H9 (cell line): ENCODE data around the gene SYK. TPM values are rescaled to one million over a fixed set of nuclear protein-coding genes. Genes with fewer than 3 reads are reported as not detected.

Experiments used
- DNase-seq: peaks from one replicate; pipeline ENCODE4 v3.0.0-alpha.2; 2017
- H2AFZ ChIP-seq: one replicate; pipeline ENCODE4 v1.6.1; 2013; ENCODE audit warnings: mild to moderate bottlenecking, low read length, control low read depth, moderate library complexity
- H2AK5ac ChIP-seq: 2 replicates; pipeline ENCODE4 v1.6.1; 2013; ENCODE audit warnings: low read length, control low read depth, mixed read lengths; ENCODE audit not compliant: insufficient read length
- H2BK120ac ChIP-seq: one replicate; pipeline ENCODE4 v1.6.1; 2013; ENCODE audit warnings: low read depth, mild to moderate bottlenecking, low read length, control low read depth, inconsistent platforms; ENCODE audit not compliant: poor library complexity, severe bottlenecking
- H2BK12ac ChIP-seq: 2 replicates; pipeline ENCODE4 v1.6.1; 2013; ENCODE audit warnings: low read length, control low read depth, mixed read lengths, low read depth; ENCODE audit not compliant: insufficient read length
- H2BK15ac ChIP-seq: 2 replicates; pipeline ENCODE4 v1.6.1; 2013; ENCODE audit warnings: low read depth, low read length, control low read depth
- H2BK20ac ChIP-seq: one replicate; pipeline ENCODE4 v1.6.1; 2013; ENCODE audit warnings: low read depth, mild to moderate bottlenecking, low read length, control low read depth, inconsistent platforms; ENCODE audit not compliant: poor library complexity, severe bottlenecking
- H2BK5ac ChIP-seq: 2 replicates; pipeline ENCODE4 v1.6.1; 2013; ENCODE audit warnings: low read length, control low read depth, mixed read lengths; ENCODE audit not compliant: insufficient read length
- H3K14ac ChIP-seq: 2 replicates; pipeline ENCODE4 v1.6.1; 2013; ENCODE audit warnings: low read length, control low read depth; ENCODE audit not compliant: insufficient read depth
- H3K18ac ChIP-seq: 2 replicates; pipeline ENCODE4 v1.6.1; 2013; ENCODE audit warnings: low read depth, mild to moderate bottlenecking, mixed read lengths, low read length, control low read depth; ENCODE audit not compliant: insufficient read length
- H3K23ac ChIP-seq: 2 replicates; pipeline ENCODE4 v1.6.1; 2013; ENCODE audit warnings: low read length, control low read depth, mixed read lengths, low read depth; ENCODE audit not compliant: insufficient read length
- H3K23me2 ChIP-seq: 2 replicates; pipeline ENCODE4 v1.6.1; 2013; ENCODE audit warnings: low read depth, mild to moderate bottlenecking, mixed read lengths, low read length, control low read depth; ENCODE audit not compliant: insufficient read length, poor library complexity, severe bottlenecking
- H3K27ac ChIP-seq: 2 replicates; pipeline ENCODE4 v1.5.1; 2013; ENCODE audit warnings: low read length, control low read depth, mixed read lengths, low read depth; ENCODE audit not compliant: insufficient read length
- H3K27me3 ChIP-seq: 2 replicates; pipeline ENCODE4 v1.6.1; 2013; ENCODE audit warnings: low read length, control low read depth, inconsistent platforms; ENCODE audit not compliant: insufficient read depth
- H3K4ac ChIP-seq: 2 replicates; pipeline ENCODE4 v1.6.1; 2013; ENCODE audit warnings: low read depth, mild to moderate bottlenecking, control low read depth, inconsistent platforms, low read length, moderate library complexity
- H3K4me1 ChIP-seq: 2 replicates; pipeline ENCODE4 v1.6.1; 2013; ENCODE audit warnings: low read length, control low read depth, inconsistent platforms; ENCODE audit not compliant: insufficient read depth
- H3K4me2 ChIP-seq: 2 replicates; pipeline ENCODE4 v1.6.1; 2013; ENCODE audit warnings: low read length, control low read depth, mixed read lengths; ENCODE audit not compliant: insufficient read length, insufficient read depth
- H3K56ac ChIP-seq: 2 replicates; pipeline ENCODE4 v1.6.1; 2013; ENCODE audit warnings: low read depth, mild to moderate bottlenecking, mixed read lengths, low read length, control low read depth; ENCODE audit not compliant: insufficient read length
- H3K79me1 ChIP-seq: 2 replicates; pipeline ENCODE4 v1.6.1; 2013; ENCODE audit warnings: low read depth, mild to moderate bottlenecking, moderate library complexity, low read length, control low read depth, inconsistent platforms; ENCODE audit not compliant: insufficient read depth, poor library complexity, severe bottlenecking
- H3K79me2 ChIP-seq: 2 replicates; pipeline ENCODE4 v1.6.1; 2013; ENCODE audit warnings: low read length, control low read depth, inconsistent platforms; ENCODE audit not compliant: insufficient read depth
- H3K9ac ChIP-seq: 2 replicates; pipeline ENCODE4 v1.6.1; 2013; ENCODE audit warnings: low read length, control low read depth, mixed read lengths; ENCODE audit not compliant: insufficient read length; ENCODE audit errors: extremely low read depth
- H3K9me3 ChIP-seq: one replicate; pipeline ENCODE4 v1.6.1; 2013; ENCODE audit warnings: low read depth, low read length, inconsistent platforms; ENCODE audit not compliant: control insufficient read depth
- H3T11ph ChIP-seq: one replicate; pipeline ENCODE4 v1.6.1; 2013; ENCODE audit warnings: mild to moderate bottlenecking, low read length, control low read depth, inconsistent platforms
- H4K20me1 ChIP-seq: one replicate; pipeline ENCODE4 v1.6.1; 2013; ENCODE audit not compliant: control insufficient read depth, insufficient read length, insufficient read depth
- H4K5ac ChIP-seq: 2 replicates; pipeline ENCODE4 v1.6.1; 2013; ENCODE audit warnings: low read depth, mild to moderate bottlenecking, mixed read lengths, low read length, control low read depth; ENCODE audit not compliant: insufficient read length
- H4K8ac ChIP-seq: replicated peaks from 2 replicates; pipeline ENCODE4 v1.6.1; 2013; ENCODE audit warnings: low read length, control low read depth, mixed read lengths, low read depth; ENCODE audit not compliant: insufficient read length
- H4K91ac ChIP-seq: 2 replicates; pipeline ENCODE4 v1.6.1; 2013; ENCODE audit warnings: low read depth, mild to moderate bottlenecking, moderate library complexity, mixed read lengths, low read length, control low read depth; ENCODE audit not compliant: insufficient read length
- H3K27ac Mint-ChIP-seq, 3 experiments: 2 replicates in 2 of 3; 3 replicates in 1 of 3; pipeline ENCODE4 v1.8.0; 2020 to 2021; ENCODE audit warnings: mixed read lengths in 3 of 3, mild to moderate bottlenecking in 1 of 3, moderate library complexity in 1 of 3
- H3K27me3 Mint-ChIP-seq: 2 replicates; pipeline ENCODE4 v1.8.0; 2021; ENCODE audit warnings: low read depth, mild to moderate bottlenecking, moderate library complexity, mixed read lengths
- H3K36me3 Mint-ChIP-seq, 3 experiments: 2 replicates in 2 of 3; 3 replicates in 1 of 3; pipeline ENCODE4 v1.8.0; 2020 to 2021; ENCODE audit warnings: low read depth in 3 of 3, mixed read lengths in 3 of 3; ENCODE audit not compliant: insufficient read depth in 1 of 3
- H3K4me1 Mint-ChIP-seq, 2 experiments: 2 replicates each; pipeline ENCODE4 v1.8.0; 2020; ENCODE audit warnings: mixed read lengths in 2 of 2
- H3K4me3 Mint-ChIP-seq, 2 experiments: 2 replicates in 1 of 2; 3 replicates in 1 of 2; pipeline ENCODE4 v1.8.0; 2020 to 2021; ENCODE audit warnings: mild to moderate bottlenecking in 2 of 2, mixed read lengths in 2 of 2, moderate library complexity in 1 of 2
- H3K9me3 Mint-ChIP-seq, 2 experiments: 2 replicates in 1 of 2; 3 replicates in 1 of 2; pipeline ENCODE4 v1.8.0; 2020; ENCODE audit warnings: mild to moderate bottlenecking in 2 of 2, mixed read lengths in 2 of 2, moderate library complexity in 1 of 2
- CTCF ChIP-seq: fragments of 200-600 bp; sonication (generic); conservative IDR thresholded peaks from 3 replicates; pipeline ENCODE4 v1.8.0; 2021; ENCODE audit warnings: antibody characterized with exemption, mild to moderate bottlenecking
- WGBS: extraction: QIAGEN DNeasy Blood & Tissue Kit; methylation state at CpG from one replicate; pipeline ENCODE4 v1.1.7; 2013; ENCODE audit warnings: missing lambda C conversion rate, low lambda C conversion rate, mixed read lengths; ENCODE audit not compliant: insufficient read length; ENCODE audit errors: extremely low coverage; 5-methylcytosine and 5-hydroxymethylcytosine counted together
- total RNA-seq: library from RNA; stranded (reverse); gene quantifications from 2 replicates; pipeline ENCODE4 v1.2.1, GENCODE V29; 2021

SYK gene
- total RNA-seq, 1 experiment from 2014 or later: 7.9 TPM

GRCh38 chr9:90857091-90857490, 55.5 kb downstream of the SYK start:
- Histone ChIP-seq H3K4me2 (no peak overlapping the region), H3K9me3 (no peaks in the 10 kb centered on the region), H3K9ac (no peak overlapping the region), H3K18ac (no peak overlapping the region), H2BK5ac (no peak overlapping the region), H3K4ac (no peak overlapping the region), H3K23ac (no peak overlapping the region), H2BK20ac (no peak overlapping the region), H2BK12ac (no peak overlapping the region), H4K5ac (no peak overlapping the region), H4K91ac (no peak overlapping the region), H3K79me1 (no peaks in the 10 kb centered on the region), H2BK15ac (no peak overlapping the region), H3T11ph (no peak overlapping the region), H3K56ac (no peak overlapping the region), H2AK5ac (no peak overlapping the region), H3K14ac (no peak overlapping the region), H4K20me1 (no peaks in the 10 kb centered on the region), H2BK120ac (no peak overlapping the region), H3K4me1 (no peaks in the 10 kb centered on the region), H4K8ac (no peak overlapping the region), H3K27ac (no peak overlapping the region), H3K23me2 (no peaks in the 10 kb centered on the region), H2AFZ (no peak overlapping the region), H3K79me2 (no peaks in the 10 kb centered on the region), H3K27me3 (no peaks in the 10 kb centered on the region)
- Mint-ChIP-seq H3K4me3 (no peak overlapping the region), H3K27me3 (no peaks in the 10 kb centered on the region), H3K27ac (no peak overlapping the region), H3K9me3 (no peaks in the 10 kb centered on the region), H3K36me3 (no peaks in the 10 kb centered on the region), H3K4me1 (no peaks in the 10 kb centered on the region)
- TF ChIP-seq CTCF: no peak
- no CpG with 5 or more reads among the region's 6 CpGs for WGBS
- DNase-seq: peak; percentile 0
